ENCODE data around the gene VPS4B.

GRCh38 chr18:63431180-63431579 is 8.9 kb upstream of the VPS4B start:
- no peak for TF ChIP-seq CTCF (IDR thresholded peaks at IDR 0.05; ENCODE audit: extremely low read depth in 1 of 2, insufficient read depth in 1 of 2, low read depth in 1 of 2, low read length in 2 of 2)
- TF ChIP-seq EZH2 (IDR thresholded peaks at IDR 0.05; ENCODE audit: borderline replicate concordance, low read depth, low read length, severe bottlenecking): no peak
- TF ChIP-seq POLR2AphosphoS5 (IDR thresholded peaks at IDR 0.05; ENCODE audit: insufficient read depth, low read depth, low read length): no peak
- no peak for TF ChIP-seq POLR2A (IDR thresholded peaks at IDR 0.05; ENCODE audit: low read depth, low read length)
- TF ChIP-seq MYC (IDR thresholded peaks at IDR 0.05; ENCODE audit: low read depth, low read length): no peak
- no peak for TF ChIP-seq JUN (IDR thresholded peaks at IDR 0.05; ENCODE audit: borderline replicate concordance, insufficient read depth, insufficient read length, low read depth)
- no peak for TF ChIP-seq GATA2 (IDR thresholded peaks at IDR 0.05; ENCODE audit: insufficient read depth, insufficient read length, low read depth, low read length)
- TF ChIP-seq FOS (IDR thresholded peaks at IDR 0.05; ENCODE audit: borderline replicate concordance, insufficient read depth, low read length): no peak
- TF ChIP-seq MAX (IDR thresholded peaks at IDR 0.05; ENCODE audit: insufficient read depth, insufficient read length): no peak
